ENCODE measurements around the gene MMP17. TPM values are rescaled to one million over a fixed set of nuclear protein-coding genes. Genes with fewer than 3 reads are reported as not detected.

MMP17 gene
- total RNA-seq, 1 experiment from 2014 or later: 3.1 TPM

- no peak for DNase-seq (ENCODE audit: low read depth)
Observed at GRCh38 chr12:131850856-131851559, 22.8 kb downstream of the MMP17 start.

GRCh38 chr12:131851741-131852550 lies 23.8 kb downstream of the MMP17 start:
- no peak for DNase-seq (ENCODE audit: low read depth)

GRCh38 chr12:131852551-131853299 lies 24.5 kb downstream of the MMP17 start:
- peak; percentile 73 for DNase-seq (ENCODE audit: low read depth)

GRCh38 chr12:131853832-131854797 lies 25.9 kb downstream of the MMP17 start:
- DNase-seq (ENCODE audit: low read depth): no peak

GRCh38 chr12:131854861-131855476 lies 26.8 kb downstream of the MMP17 start:
- no peak for DNase-seq (ENCODE audit: low read depth)

GRCh38 chr12:131855521-131856142 lies 27.4 kb downstream of the MMP17 start:
- DNase-seq (ENCODE audit: low read depth): no peak

GRCh38 chr12:131856366-131857097 lies 28.3 kb downstream of the MMP17 start:
- no peak for DNase-seq (ENCODE audit: low read depth)

- DNase-seq (ENCODE audit: low read depth): no peak
Observed at GRCh38 chr12:131857908-131858850, 30.0 kb downstream of the MMP17 start.

- DNase-seq (ENCODE audit: low read depth): peak; percentile 68
Observed at GRCh38 chr12:131860472-131861260, 32.5 kb downstream of the MMP17 start.

- no peak for DNase-seq (ENCODE audit: low read depth)
Observed at GRCh38 chr12:131861261-131862083, 33.3 kb downstream of the MMP17 start.

- no peak for DNase-seq (ENCODE audit: low read depth)
Observed at GRCh38 chr12:131862084-131862441, 33.9 kb downstream of the MMP17 start.

- DNase-seq (ENCODE audit: low read depth): no peak
Observed at GRCh38 chr12:131862600-131862993, 34.4 kb downstream of the MMP17 start.

- no peak for DNase-seq (ENCODE audit: low read depth)
Observed at GRCh38 chr12:131862994-131863710, 35.0 kb downstream of the MMP17 start.

GRCh38 chr12:131863711-131864396 lies 35.7 kb downstream of the MMP17 start:
- no peak for DNase-seq (ENCODE audit: low read depth)

- no peak for DNase-seq (ENCODE audit: low read depth)
Observed at GRCh38 chr12:131864469-131864868, 36.3 kb downstream of the MMP17 start.

All from Daoy (cell line).